A549 (cell line): ENCODE data around the gene CORO2B.

Experiments used
- CEBPB ChIP-seq, 2 experiments: fragments of >200 bp in 1 of 2; sonication (Bioruptor Twin) in 1 of 2; formaldehyde crosslinking in 1 of 2; IDR thresholded peaks; 2 replicates each; pipeline ENCODE4 v1.6.1; 2012 to 2016
- CTCF ChIP-seq: fragments of >200 bp; sonication (Bioruptor Twin); formaldehyde crosslinking; IDR thresholded peaks from 3 replicates; pipeline ENCODE4 v1.5.1; 2016
- E2F6 ChIP-seq: IDR thresholded peaks from 2 replicates; pipeline ENCODE4 v1.6.1; 2012; ENCODE audit warnings: low read depth, borderline replicate concordance

GRCh38 chr15:68596691-68597090 is 17.9 kb downstream of the CORO2B start:
- no peak for TF ChIP-seq CEBPB (IDR thresholded peaks at IDR 0.05)
- no peak for TF ChIP-seq E2F6
- no peak for TF ChIP-seq CTCF
